ENCODE data around the gene SERPINB6. TPM values are rescaled to one million over a fixed set of nuclear protein-coding genes. Genes with fewer than 3 reads are reported as not detected.

The SERPINB6 gene
- total and polyA plus RNA-seq, 9 of the 15 experiments (the other 6 are each of a cell fraction or from before 2014, with no cell fraction given), result 86.6 to 211 (median 143) TPM

DNA sequence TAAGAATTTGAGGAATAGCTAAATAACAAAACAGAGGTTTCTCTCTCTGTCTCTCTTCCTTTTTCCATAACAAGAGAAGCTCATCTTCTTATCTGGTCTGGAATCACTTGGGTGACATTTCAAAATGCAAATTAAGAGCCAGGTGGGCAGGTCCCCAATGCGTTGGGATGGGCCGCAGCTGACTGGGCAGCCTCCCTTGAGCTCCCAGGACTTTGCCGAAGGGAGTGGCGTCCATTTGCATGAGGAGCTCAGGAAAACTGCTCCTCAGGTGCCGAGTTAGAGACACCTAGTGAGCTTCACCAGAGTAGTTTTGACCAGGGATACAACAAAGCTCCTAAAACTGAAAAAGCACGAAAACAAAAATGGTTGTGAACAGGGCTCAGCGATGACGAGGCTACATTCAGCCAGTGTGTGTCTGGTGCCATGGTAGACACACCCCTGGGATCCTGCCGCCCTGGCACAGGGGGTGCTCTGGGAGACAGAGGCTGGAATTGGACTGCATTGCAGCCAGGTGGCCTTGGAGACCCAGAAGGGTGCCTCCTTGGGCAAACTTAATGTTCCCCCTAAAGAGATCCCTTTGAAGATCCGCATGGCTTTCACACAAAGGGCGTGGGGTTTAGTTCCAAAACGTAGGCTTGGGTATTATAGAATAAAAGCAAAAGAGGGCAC lies 13.5 kb upstream of the SERPINB6 start (continued):
- TF ChIP-seq, protein P1, sequence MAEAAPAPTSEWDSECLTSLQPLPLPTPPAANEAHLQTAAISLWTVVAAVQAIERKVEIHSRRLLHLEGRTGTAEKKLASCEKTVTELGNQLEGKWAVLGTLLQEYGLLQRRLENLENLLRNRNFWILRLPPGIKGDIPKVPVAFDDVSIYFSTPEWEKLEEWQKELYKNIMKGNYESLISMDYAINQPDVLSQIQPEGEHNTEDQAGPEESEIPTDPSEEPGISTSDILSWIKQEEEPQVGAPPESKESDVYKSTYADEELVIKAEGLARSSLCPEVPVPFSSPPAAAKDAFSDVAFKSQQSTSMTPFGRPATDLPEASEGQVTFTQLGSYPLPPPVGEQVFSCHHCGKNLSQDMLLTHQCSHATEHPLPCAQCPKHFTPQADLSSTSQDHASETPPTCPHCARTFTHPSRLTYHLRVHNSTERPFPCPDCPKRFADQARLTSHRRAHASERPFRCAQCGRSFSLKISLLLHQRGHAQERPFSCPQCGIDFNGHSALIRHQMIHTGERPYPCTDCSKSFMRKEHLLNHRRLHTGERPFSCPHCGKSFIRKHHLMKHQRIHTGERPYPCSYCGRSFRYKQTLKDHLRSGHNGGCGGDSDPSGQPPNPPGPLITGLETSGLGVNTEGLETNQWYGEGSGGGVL (CRISPR knock-in tag; IDR thresholded peaks at IDR 0.05), result no peak
- TF ChIP-seq IRF2 (CRISPR knock-in tag; IDR thresholded peaks at IDR 0.05) (no peak), ETV5 (CRISPR knock-in tag; IDR thresholded peaks at IDR 0.05; ENCODE audit: low read depth) (0 out of 2 replicates have a peak, but pooled peaks have one; percentile 20), CBFB (CRISPR knock-in tag; IDR thresholded peaks at IDR 0.05) (no peak), SIN3B (IDR thresholded peaks at IDR 0.05; ENCODE audit: low read depth) (no peak), ZSCAN32 (CRISPR knock-in tag; IDR thresholded peaks at IDR 0.05) (no peak), ZNF584 (CRISPR knock-in tag; IDR thresholded peaks at IDR 0.05; ENCODE audit: low read depth) (no peak), HDAC2 (IDR thresholded peaks at IDR 0.05) (peak; percentile 17; the same call in 1 of the 2 replicates), EP400 (IDR thresholded peaks at IDR 0.05) (no peak), ZNF766 (CRISPR knock-in tag; conservative IDR thresholded peaks at IDR 0.05) (peak; percentile 94), MECOM (CRISPR knock-in tag; IDR thresholded peaks at IDR 0.05) (peak; percentile 17; the same call in 1 of the 2 replicates), RBM25 (IDR thresholded peaks at IDR 0.05; ENCODE audit: low read depth, low read length, severe bottlenecking) (no peak), KHSRP (IDR thresholded peaks at IDR 0.05) (no peak), TEAD4 (IDR thresholded peaks at IDR 0.05; ENCODE audit: low read length) (no peak), TEAD4 (CRISPR knock-in tag; IDR thresholded peaks at IDR 0.05; ENCODE audit: borderline replicate concordance) (no peak), CTBP1 (IDR thresholded peaks at IDR 0.05; ENCODE audit: borderline replicate concordance) (peak; percentile 38; the same call in 1 of the 2 replicates), TAF9B (IDR thresholded peaks at IDR 0.05; ENCODE audit: partially characterized antibody) (no peak), ZNF431 (CRISPR knock-in tag; IDR thresholded peaks at IDR 0.05) (no peak), TCF3 (CRISPR knock-in tag; IDR thresholded peaks at IDR 0.05) (no peak), NCOA6 (IDR thresholded peaks at IDR 0.05) (no peak), RAD51 (IDR thresholded peaks at IDR 0.05; ENCODE audit: borderline replicate concordance, low read depth) (no peak)
- TF ChIP-seq, protein P2, sequence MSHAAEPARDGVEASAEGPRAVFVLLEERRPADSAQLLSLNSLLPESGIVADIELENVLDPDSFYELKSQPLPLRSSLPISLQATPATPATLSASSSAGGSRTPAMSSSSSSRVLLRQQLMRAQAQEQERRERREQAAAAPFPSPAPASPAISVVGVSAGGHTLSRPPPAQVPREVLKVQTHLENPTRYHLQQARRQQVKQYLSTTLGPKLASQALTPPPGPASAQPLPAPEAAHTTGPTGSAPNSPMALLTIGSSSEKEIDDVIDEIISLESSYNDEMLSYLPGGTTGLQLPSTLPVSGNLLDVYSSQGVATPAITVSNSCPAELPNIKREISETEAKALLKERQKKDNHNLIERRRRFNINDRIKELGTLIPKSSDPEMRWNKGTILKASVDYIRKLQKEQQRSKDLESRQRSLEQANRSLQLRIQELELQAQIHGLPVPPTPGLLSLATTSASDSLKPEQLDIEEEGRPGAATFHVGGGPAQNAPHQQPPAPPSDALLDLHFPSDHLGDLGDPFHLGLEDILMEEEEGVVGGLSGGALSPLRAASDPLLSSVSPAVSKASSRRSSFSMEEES (CRISPR knock-in tag; IDR thresholded peaks at IDR 0.05), result no peak
- TF ChIP-seq, protein P3, sequence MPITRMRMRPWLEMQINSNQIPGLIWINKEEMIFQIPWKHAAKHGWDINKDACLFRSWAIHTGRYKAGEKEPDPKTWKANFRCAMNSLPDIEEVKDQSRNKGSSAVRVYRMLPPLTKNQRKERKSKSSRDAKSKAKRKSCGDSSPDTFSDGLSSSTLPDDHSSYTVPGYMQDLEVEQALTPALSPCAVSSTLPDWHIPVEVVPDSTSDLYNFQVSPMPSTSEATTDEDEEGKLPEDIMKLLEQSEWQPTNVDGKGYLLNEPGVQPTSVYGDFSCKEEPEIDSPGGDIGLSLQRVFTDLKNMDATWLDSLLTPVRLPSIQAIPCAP (CRISPR knock-in tag; IDR thresholded peaks at IDR 0.05; ENCODE audit: borderline replicate concordance), result no peak
- TF ChIP-seq, protein P4, sequence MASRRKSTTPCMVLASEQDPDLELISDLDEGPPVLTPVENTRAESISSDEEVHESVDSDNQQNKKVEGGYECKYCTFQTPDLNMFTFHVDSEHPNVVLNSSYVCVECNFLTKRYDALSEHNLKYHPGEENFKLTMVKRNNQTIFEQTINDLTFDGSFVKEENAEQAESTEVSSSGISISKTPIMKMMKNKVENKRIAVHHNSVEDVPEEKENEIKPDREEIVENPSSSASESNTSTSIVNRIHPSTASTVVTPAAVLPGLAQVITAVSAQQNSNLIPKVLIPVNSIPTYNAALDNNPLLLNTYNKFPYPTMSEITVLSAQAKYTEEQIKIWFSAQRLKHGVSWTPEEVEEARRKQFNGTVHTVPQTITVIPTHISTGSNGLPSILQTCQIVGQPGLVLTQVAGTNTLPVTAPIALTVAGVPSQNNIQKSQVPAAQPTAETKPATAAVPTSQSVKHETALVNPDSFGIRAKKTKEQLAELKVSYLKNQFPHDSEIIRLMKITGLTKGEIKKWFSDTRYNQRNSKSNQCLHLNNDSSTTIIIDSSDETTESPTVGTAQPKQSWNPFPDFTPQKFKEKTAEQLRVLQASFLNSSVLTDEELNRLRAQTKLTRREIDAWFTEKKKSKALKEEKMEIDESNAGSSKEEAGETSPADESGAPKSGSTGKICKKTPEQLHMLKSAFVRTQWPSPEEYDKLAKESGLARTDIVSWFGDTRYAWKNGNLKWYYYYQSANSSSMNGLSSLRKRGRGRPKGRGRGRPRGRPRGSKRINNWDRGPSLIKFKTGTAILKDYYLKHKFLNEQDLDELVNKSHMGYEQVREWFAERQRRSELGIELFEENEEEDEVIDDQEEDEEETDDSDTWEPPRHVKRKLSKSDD (conservative IDR thresholded peaks at IDR 0.05; ENCODE audit: low read length), result no peak

All from K562 (cell line).